IMR-90 (cell line): ENCODE data around the gene FAM76A. TPM values are rescaled to one million over a fixed set of nuclear protein-coding genes. Genes with fewer than 3 reads are reported as not detected.

Source experiments
- ATAC-seq: fragments of 200-7000 bp; cut with Tn5 transposase; 2 replicates; pipeline ENCODE4 v1.9.1; 2020; ENCODE audit warnings: low read depth, mild to moderate bottlenecking, moderate library complexity
- BruUV-seq: library from RNA; stranded (reverse); fragments of 400-500 nt; replicated peaks from 2 replicates; lab custom pipeline; 2021; lab: Mats Ljungman, UMichigan
- CTCF ChIA-PET: fragments of 300-600 bp; formaldehyde crosslinking; extraction: SDS; loops from one replicate; lab custom pipeline; 2021; ENCODE audit warnings: antibody characterized with exemption; lab: Yijun Ruan, JAX
- POLR2A ChIA-PET: fragments of 300-600 bp; sonication (Branson Sonifier 250); formaldehyde crosslinking; loops from one replicate; lab custom pipeline; 2022; ENCODE audit warnings: antibody characterized with exemption; ENCODE audit not compliant: unreplicated experiment; lab: Charles Lee
- DNase-seq: peaks from one replicate; pipeline ENCODE4 v3.0.0; 2013
- H2AFZ ChIP-seq: replicated peaks from 2 replicates; pipeline ENCODE3; 2013; ENCODE audit warnings: low read length, mild to moderate bottlenecking; ENCODE audit not compliant: poor library complexity
- H2AK5ac ChIP-seq: 2 replicates; pipeline ENCODE4 v1.6.1; 2013; ENCODE audit warnings: low read depth, low read length, inconsistent platforms
- H2AK9ac ChIP-seq: replicated peaks from 2 replicates; pipeline ENCODE3; 2013; ENCODE audit warnings: mild to moderate bottlenecking, low read depth, low read length, moderate library complexity; ENCODE audit not compliant: poor library complexity
- H2BK120ac ChIP-seq: 2 replicates; pipeline ENCODE4 v1.6.1; 2013; ENCODE audit warnings: low read depth, low read length, inconsistent platforms
- H2BK15ac ChIP-seq: 3 replicates; pipeline ENCODE4 v1.6.1; 2013; ENCODE audit warnings: low read depth, low read length, inconsistent platforms
- H2BK20ac ChIP-seq: 2 replicates; pipeline ENCODE4 v1.6.1; 2013; ENCODE audit warnings: low read depth, mild to moderate bottlenecking, inconsistent platforms, low read length, moderate library complexity
- H2BK5ac ChIP-seq: 2 replicates; pipeline ENCODE4 v1.6.1; 2013; ENCODE audit warnings: mild to moderate bottlenecking, low read depth, low read length, inconsistent platforms; ENCODE audit not compliant: poor library complexity, severe bottlenecking
- H3K14ac ChIP-seq: replicated peaks from 2 replicates; pipeline ENCODE4 v1.6.1; 2013; ENCODE audit warnings: low read depth, low read length, inconsistent platforms
- H3K18ac ChIP-seq: 2 replicates; pipeline ENCODE4 v1.6.1; 2013; ENCODE audit warnings: low read depth, low read length, control low read depth
- H3K23ac ChIP-seq: 2 replicates; pipeline ENCODE4 v1.6.1; 2013; ENCODE audit warnings: low read depth, low read length, inconsistent platforms
- H3K27ac ChIP-seq: 2 replicates; pipeline ENCODE4 v1.5.1; 2013; ENCODE audit warnings: mild to moderate bottlenecking, control low read depth, low read length; ENCODE audit not compliant: insufficient read depth
- H3K27me3 ChIP-seq: 2 replicates; pipeline ENCODE4 v1.6.1; 2013; ENCODE audit warnings: low read length; ENCODE audit not compliant: control insufficient read depth, insufficient read depth
- H3K36me3 ChIP-seq: 2 replicates; pipeline ENCODE4 v1.6.1; 2013; ENCODE audit warnings: low read length, mixed read lengths; ENCODE audit not compliant: control insufficient read depth, insufficient read depth
- H3K4ac ChIP-seq: 2 replicates; pipeline ENCODE4 v1.6.1; 2013; ENCODE audit warnings: low read depth, low read length, inconsistent platforms
- H3K4me1 ChIP-seq: 2 replicates; pipeline ENCODE4 v1.6.1; 2013; ENCODE audit warnings: low read length, mixed read lengths; ENCODE audit not compliant: control insufficient read depth, insufficient read depth
- H3K4me2 ChIP-seq: 2 replicates; pipeline ENCODE4 v1.6.1; 2013; ENCODE audit warnings: low read depth, mild to moderate bottlenecking, control low read depth, low read length, moderate library complexity
- H3K4me3 ChIP-seq: 2 replicates; pipeline ENCODE4 v1.5.1; 2013; ENCODE audit warnings: low read depth, mild to moderate bottlenecking, control low read depth, low read length, moderate library complexity; ENCODE audit not compliant: insufficient read depth
- H3K56ac ChIP-seq: 2 replicates; pipeline ENCODE4 v1.6.1; 2013; ENCODE audit warnings: low read length, inconsistent platforms; ENCODE audit not compliant: insufficient read depth; ENCODE audit errors: extremely low read depth
- H3K79me1 ChIP-seq, 2 experiments: 2 replicates each; pipeline ENCODE4 v1.6.1; 2013; ENCODE audit warnings: low read length in 2 of 2, inconsistent platforms in 1 of 2, low read depth in 1 of 2
- H3K9ac ChIP-seq: 2 replicates; pipeline ENCODE4 v1.6.1; 2013; ENCODE audit warnings: low read depth, low read length, control low read depth
- H3K9me1 ChIP-seq: 2 replicates; pipeline ENCODE4 v1.6.1; 2013; ENCODE audit warnings: low read length, inconsistent platforms; ENCODE audit not compliant: insufficient read depth
- H3K9me3 ChIP-seq: 2 replicates; pipeline ENCODE4 v1.6.1; 2013; ENCODE audit warnings: low read length; ENCODE audit not compliant: control insufficient read depth, insufficient read depth
- H4K20me1 ChIP-seq: 2 replicates; pipeline ENCODE4 v1.6.1; 2013; ENCODE audit warnings: low read length, inconsistent platforms; ENCODE audit not compliant: insufficient read depth
- H4K5ac ChIP-seq: 2 replicates; pipeline ENCODE4 v1.6.1; 2013; ENCODE audit warnings: mild to moderate bottlenecking, low read depth, low read length, control low read depth
- H4K8ac ChIP-seq, 2 experiments: 2 replicates each; pipeline ENCODE4 v1.6.1; 2013; ENCODE audit warnings: low read depth in 2 of 2, low read length in 2 of 2, control low read depth in 1 of 2, inconsistent platforms in 1 of 2
- H4K91ac ChIP-seq: 2 replicates; pipeline ENCODE4 v1.6.1; 2013; ENCODE audit warnings: low read depth, low read length, inconsistent platforms; ENCODE audit not compliant: insufficient read depth
- BHLHE40 ChIP-seq: fragments of 150-350 bp; IDR thresholded peaks from 2 replicates; pipeline ENCODE4 v1.6.1; 2016; ENCODE audit warnings: mild to moderate bottlenecking, low read depth, low read length
- CHD1 ChIP-seq: IDR thresholded peaks from 2 replicates; pipeline ENCODE4 v1.6.1; 2012; ENCODE audit warnings: low read depth, low read length, improper control_type of control experiment
- FOS ChIP-seq: fragments of 150-350 bp; IDR thresholded peaks from 2 replicates; pipeline ENCODE4 v1.6.1; 2016; ENCODE audit warnings: low read depth, low read length
- MAZ ChIP-seq: IDR thresholded peaks from 2 replicates; pipeline ENCODE4 v1.6.1; 2012; ENCODE audit warnings: low read depth, mild to moderate bottlenecking, low read length, improper control_type of control experiment, moderate library complexity, borderline replicate concordance
- MXI1 ChIP-seq: IDR thresholded peaks from 2 replicates; pipeline ENCODE4 v1.6.1; 2012; ENCODE audit warnings: low read depth, mild to moderate bottlenecking, low read length, moderate library complexity, borderline replicate concordance
- POLR2A ChIP-seq: IDR thresholded peaks from 2 replicates; pipeline ENCODE4 v1.6.1; 2012; ENCODE audit warnings: mild to moderate bottlenecking, low read depth, low read length
- RCOR1 ChIP-seq: IDR thresholded peaks from 2 replicates; pipeline ENCODE4 v1.6.1; 2012; ENCODE audit warnings: mild to moderate bottlenecking, low read length, improper control_type of control experiment; ENCODE audit not compliant: insufficient replicate concordance
- dilution Hi-C: fragments of 300-500 bp; cut with HindIII; formaldehyde crosslinking; loops from one replicate; pipeline ENCODE4 v1.14.3; 2018; ENCODE audit warnings: low sequenced_read_pairs; ENCODE audit not compliant: unreplicated experiment
- in situ Hi-C: fragments of 300-500 bp; cut with MboI; formaldehyde crosslinking; loops from 3 replicates; pipeline ENCODE4 v1.14.3; 2019; ENCODE audit warnings: low sequenced_read_pairs, inconsistent platforms, mixed read lengths
- intact Hi-C: fragments of 100-400 bp; cut with micrococcal nuclease; formaldehyde crosslinking; loops from 2 replicates; pipeline ENCODE4 v1.10.0; 2022
- polyA plus RNA-seq, 3 experiments: library from polyadenylated mRNA; depleted of rRNA; stranded (reverse); fragments of >200 nt; gene quantifications; 2 replicates each; pipeline ENCODE4 v1.2.3, GENCODE V29; 2012; ENCODE audit warnings: low replicate concordance in 1 of 3
- total RNA-seq: library from RNA; depleted of rRNA; stranded (reverse); fragments of >200 nt; gene quantifications from 2 replicates; pipeline ENCODE4 v1.2.3, GENCODE V29; 2012
- TF ChIP-seq, protein P1 (sequence below): fragments of 150-350 bp; IDR thresholded peaks from 2 replicates; pipeline ENCODE4 v1.6.1; 2016; ENCODE audit warnings: low read depth, mild to moderate bottlenecking, low read length, moderate library complexity, borderline replicate concordance
- TF ChIP-seq, protein P2 (sequence below): conservative IDR thresholded peaks from 2 replicates; pipeline ENCODE4 v1.5.1; 2012; ENCODE audit warnings: mild to moderate bottlenecking, low read depth, low read length, improper control_type of control experiment
- TF ChIP-seq, protein P3 (sequence below): fragments of 150-350 bp; IDR thresholded peaks from 2 replicates; pipeline ENCODE4 v1.6.1; 2017; ENCODE audit warnings: mild to moderate bottlenecking, antibody characterized with exemption, low read length, low read depth

The FAM76A gene
- total and polyA plus RNA-seq, 2 of the 4 experiments (the other 2 are of a cell fraction), result 2.3 to 10.0 TPM

DNA sequence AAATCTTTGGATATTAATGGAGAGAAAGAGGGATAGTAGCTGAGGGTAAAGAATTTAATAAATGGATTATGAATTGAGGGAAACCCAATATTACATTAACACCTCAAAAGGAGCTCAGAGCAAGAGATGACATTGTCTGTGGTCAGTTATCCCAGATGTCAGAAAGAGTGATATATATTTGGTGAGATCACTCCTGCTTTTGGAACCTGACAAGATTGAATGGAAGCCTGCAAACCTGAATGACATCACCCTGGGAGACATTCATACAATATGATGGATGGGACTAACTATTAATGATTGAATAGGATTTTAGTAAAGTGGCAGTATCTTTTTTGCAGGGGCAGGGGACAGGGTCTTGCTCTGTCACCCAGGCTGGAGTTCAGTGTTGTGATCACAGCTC lies 47.0 kb upstream of the FAM76A start:
- dilution Hi-C loops, result no loop called here
- CTCF ChIA-PET, result interaction anchor here (0.6 kb wide), 1 partner anchor 16 kb away, joined by 3 read pairs; no protein-coding TSS in a partner anchor
- no peaks in the 10 kb centered on the region for H3K36me3 ChIP-seq

More for the DNA sequence above, 47.0 kb upstream of the FAM76A start:
- TF ChIP-seq RCOR1, result no peak
- TF ChIP-seq, protein P1, sequence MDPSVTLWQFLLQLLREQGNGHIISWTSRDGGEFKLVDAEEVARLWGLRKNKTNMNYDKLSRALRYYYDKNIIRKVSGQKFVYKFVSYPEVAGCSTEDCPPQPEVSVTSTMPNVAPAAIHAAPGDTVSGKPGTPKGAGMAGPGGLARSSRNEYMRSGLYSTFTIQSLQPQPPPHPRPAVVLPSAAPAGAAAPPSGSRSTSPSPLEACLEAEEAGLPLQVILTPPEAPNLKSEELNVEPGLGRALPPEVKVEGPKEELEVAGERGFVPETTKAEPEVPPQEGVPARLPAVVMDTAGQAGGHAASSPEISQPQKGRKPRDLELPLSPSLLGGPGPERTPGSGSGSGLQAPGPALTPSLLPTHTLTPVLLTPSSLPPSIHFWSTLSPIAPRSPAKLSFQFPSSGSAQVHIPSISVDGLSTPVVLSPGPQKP, result no peak
- TF ChIP-seq CHD1, result no peak
- TF ChIP-seq MAZ, result no peak
- TF ChIP-seq POLR2A, result no peak
- TF ChIP-seq MXI1, result no peak
- TF ChIP-seq BHLHE40, result no peak
- TF ChIP-seq, protein P2, sequence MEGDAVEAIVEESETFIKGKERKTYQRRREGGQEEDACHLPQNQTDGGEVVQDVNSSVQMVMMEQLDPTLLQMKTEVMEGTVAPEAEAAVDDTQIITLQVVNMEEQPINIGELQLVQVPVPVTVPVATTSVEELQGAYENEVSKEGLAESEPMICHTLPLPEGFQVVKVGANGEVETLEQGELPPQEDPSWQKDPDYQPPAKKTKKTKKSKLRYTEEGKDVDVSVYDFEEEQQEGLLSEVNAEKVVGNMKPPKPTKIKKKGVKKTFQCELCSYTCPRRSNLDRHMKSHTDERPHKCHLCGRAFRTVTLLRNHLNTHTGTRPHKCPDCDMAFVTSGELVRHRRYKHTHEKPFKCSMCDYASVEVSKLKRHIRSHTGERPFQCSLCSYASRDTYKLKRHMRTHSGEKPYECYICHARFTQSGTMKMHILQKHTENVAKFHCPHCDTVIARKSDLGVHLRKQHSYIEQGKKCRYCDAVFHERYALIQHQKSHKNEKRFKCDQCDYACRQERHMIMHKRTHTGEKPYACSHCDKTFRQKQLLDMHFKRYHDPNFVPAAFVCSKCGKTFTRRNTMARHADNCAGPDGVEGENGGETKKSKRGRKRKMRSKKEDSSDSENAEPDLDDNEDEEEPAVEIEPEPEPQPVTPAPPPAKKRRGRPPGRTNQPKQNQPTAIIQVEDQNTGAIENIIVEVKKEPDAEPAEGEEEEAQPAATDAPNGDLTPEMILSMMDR, result no peak
- TF ChIP-seq, protein P3, sequence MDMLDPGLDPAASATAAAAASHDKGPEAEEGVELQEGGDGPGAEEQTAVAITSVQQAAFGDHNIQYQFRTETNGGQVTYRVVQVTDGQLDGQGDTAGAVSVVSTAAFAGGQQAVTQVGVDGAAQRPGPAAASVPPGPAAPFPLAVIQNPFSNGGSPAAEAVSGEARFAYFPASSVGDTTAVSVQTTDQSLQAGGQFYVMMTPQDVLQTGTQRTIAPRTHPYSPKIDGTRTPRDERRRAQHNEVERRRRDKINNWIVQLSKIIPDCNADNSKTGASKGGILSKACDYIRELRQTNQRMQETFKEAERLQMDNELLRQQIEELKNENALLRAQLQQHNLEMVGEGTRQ, result no peak
- no peak for TF ChIP-seq FOS
- no peak overlapping the region for H3K56ac ChIP-seq
- no peak overlapping the region for H4K8ac ChIP-seq
- no peaks in the 10 kb centered on the region for H3K79me1 ChIP-seq
- ATAC-seq, result no peak
- H2AK5ac ChIP-seq, result no peak overlapping the region
- no peak overlapping the region for H2BK120ac ChIP-seq
- DNase-seq, result no peak
- no peaks in the 10 kb centered on the region for H3K4me1 ChIP-seq
- H3K27ac ChIP-seq, result no peak overlapping the region
- no peaks in the 10 kb centered on the region for H3K9me1 ChIP-seq
- H2BK15ac ChIP-seq, result no peak overlapping the region
- H3K27me3 ChIP-seq, result peaks cover 3% of the 10 kb centered on the region
- no peak overlapping the region for H3K4me2 ChIP-seq
- H3K9ac ChIP-seq, result no peak overlapping the region
- POLR2A ChIA-PET, result interaction anchor here (0.6 kb wide), 1 partner anchor 9 kb away, joined by 13 read pairs; no protein-coding TSS in a partner anchor
- no peak overlapping the region for H4K91ac ChIP-seq
- H3K9me3 ChIP-seq, result peaks cover 10% of the 10 kb centered on the region
- BruUV-seq, result no TSS peak
- no peak overlapping the region for H3K18ac ChIP-seq
- H4K5ac ChIP-seq, result no peak overlapping the region
- H4K20me1 ChIP-seq, result no peaks in the 10 kb centered on the region
- H3K4ac ChIP-seq, result no peak overlapping the region
- no peak overlapping the region for H2BK5ac ChIP-seq
- in situ Hi-C loops, result loop anchor here (5.0 kb wide), 1 partner anchor 34 kb away; no protein-coding TSS in a partner anchor
- H2BK20ac ChIP-seq, result no peak overlapping the region
- H3K23ac ChIP-seq, result no peak overlapping the region
- no peak overlapping the region for H3K14ac ChIP-seq
- no peak overlapping the region for H2AFZ ChIP-seq
- H2AK9ac ChIP-seq, result no peak overlapping the region
- intact Hi-C loops, result no loop called here
- H3K4me3 ChIP-seq, result no peak overlapping the region
